ENCODE measurements around the gene RASSF4.

Gene RASSF4

GRCh38 chr10:44967616-44968015 is 8.0 kb downstream of the RASSF4 start:
- Histone ChIP-seq H3K4me3 (replicated peaks; ENCODE audit: low read depth, low read length) (no peak overlapping the region), H3K36me3 (ENCODE audit: control insufficient read depth, insufficient read depth, low read length) (peaks cover 8% of the 10 kb centered on the region), H3K27me3 (replicated peaks; ENCODE audit: control insufficient read depth, insufficient read depth, low read length) (no peaks in the 10 kb centered on the region)
- no peak for DNase-seq (ENCODE audit: extremely low read depth, insufficient read length)
- TF ChIP-seq, protein P1, sequence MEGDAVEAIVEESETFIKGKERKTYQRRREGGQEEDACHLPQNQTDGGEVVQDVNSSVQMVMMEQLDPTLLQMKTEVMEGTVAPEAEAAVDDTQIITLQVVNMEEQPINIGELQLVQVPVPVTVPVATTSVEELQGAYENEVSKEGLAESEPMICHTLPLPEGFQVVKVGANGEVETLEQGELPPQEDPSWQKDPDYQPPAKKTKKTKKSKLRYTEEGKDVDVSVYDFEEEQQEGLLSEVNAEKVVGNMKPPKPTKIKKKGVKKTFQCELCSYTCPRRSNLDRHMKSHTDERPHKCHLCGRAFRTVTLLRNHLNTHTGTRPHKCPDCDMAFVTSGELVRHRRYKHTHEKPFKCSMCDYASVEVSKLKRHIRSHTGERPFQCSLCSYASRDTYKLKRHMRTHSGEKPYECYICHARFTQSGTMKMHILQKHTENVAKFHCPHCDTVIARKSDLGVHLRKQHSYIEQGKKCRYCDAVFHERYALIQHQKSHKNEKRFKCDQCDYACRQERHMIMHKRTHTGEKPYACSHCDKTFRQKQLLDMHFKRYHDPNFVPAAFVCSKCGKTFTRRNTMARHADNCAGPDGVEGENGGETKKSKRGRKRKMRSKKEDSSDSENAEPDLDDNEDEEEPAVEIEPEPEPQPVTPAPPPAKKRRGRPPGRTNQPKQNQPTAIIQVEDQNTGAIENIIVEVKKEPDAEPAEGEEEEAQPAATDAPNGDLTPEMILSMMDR (IDR thresholded peaks at IDR 0.05; ENCODE audit: insufficient read depth, low read length, poor library complexity, severe bottlenecking) = no peak

DNA sequence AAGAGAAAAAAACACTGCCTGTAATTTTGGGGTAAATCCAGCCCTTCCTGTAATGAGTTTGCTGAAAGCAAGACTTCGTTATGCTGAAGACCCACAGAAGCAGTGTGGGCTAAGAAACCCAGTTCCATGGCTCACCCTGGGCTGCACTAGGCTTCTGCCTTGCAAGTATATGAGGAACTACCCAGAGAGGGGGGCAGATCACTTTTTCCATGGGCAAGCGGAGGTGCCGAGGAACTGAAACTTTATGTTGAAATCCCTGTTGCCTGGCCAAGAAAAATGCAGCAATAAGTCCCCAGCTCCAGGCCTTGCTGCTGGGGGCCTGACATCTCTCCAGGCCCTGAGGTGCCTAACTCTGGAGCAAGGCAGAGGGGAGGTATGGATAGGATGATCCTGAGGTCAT is 8.5 kb downstream of the RASSF4 start:
- no peak overlapping the region for H3K4me3 ChIP-seq (replicated peaks; ENCODE audit: low read depth, low read length)
- peaks cover 11% of the 10 kb centered on the region for H3K36me3 ChIP-seq (ENCODE audit: control insufficient read depth, insufficient read depth, low read length)
- TF ChIP-seq, protein P1 (IDR thresholded peaks at IDR 0.05; ENCODE audit: insufficient read depth, low read length, poor library complexity, severe bottlenecking) = no peak
- DNase-seq (ENCODE audit: extremely low read depth, insufficient read length) = no peak
- H3K27me3 ChIP-seq (replicated peaks; ENCODE audit: control insufficient read depth, insufficient read depth, low read length) = no peaks in the 10 kb centered on the region

DNA sequence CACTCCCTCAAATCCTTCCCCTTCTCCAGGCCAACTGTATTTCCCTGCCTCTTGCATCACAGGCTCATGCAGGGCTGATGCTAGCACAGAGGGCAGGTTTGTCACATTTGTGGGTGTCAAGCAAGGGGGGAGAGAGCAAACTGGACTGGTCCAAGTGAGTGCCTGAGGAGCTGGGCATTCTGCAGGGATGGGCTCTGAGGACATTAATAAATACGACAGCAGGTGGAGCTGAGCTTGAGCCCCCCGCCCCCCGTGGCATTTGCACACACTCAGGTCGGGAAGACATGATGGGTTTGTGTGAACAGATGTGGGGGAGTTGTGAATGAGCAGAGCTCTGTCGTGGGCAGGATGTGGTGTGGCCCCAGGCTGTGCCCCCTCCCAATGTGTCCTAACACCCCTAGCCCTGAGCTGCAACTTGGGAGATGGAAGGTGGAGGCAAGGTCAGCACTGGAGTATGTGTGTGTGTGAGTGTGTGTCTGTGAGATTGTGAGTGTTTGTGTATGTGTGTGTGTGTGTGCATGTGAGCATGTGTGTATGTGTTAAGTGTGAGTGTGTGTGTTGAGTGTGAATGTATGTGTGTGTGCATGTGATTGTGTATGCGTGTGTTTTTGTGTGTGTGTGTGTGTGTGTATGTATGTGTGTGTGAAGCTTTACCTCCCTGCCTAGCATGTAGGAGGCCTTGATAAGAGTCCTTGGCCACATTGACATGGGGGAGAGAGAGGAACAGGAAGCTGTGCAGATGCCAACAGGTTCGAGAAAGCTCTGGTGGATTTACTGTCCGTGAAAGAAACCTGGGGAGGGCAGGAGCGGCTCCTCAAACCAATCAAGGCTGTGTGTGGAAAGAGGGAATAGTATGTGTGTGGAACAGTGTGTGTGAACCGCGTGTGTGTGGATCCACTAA is 9.1 kb downstream of the RASSF4 start:
- TF ChIP-seq, protein P1 (IDR thresholded peaks at IDR 0.05; ENCODE audit: insufficient read depth, low read length, poor library complexity, severe bottlenecking) = no peak
- DNase-seq (ENCODE audit: extremely low read depth, insufficient read length) = no peak
- Histone ChIP-seq H3K27me3 (replicated peaks; ENCODE audit: control insufficient read depth, insufficient read depth, low read length) (no peaks in the 10 kb centered on the region), H3K36me3 (ENCODE audit: control insufficient read depth, insufficient read depth, low read length) (peaks cover 12% of the 10 kb centered on the region), H3K4me3 (replicated peaks; ENCODE audit: low read depth, low read length) (no peak overlapping the region)

- Histone ChIP-seq H3K36me3 (ENCODE audit: control insufficient read depth, insufficient read depth, low read length) (peaks cover 12% of the 10 kb centered on the region), H3K4me3 (replicated peaks; ENCODE audit: low read depth, low read length) (no peak overlapping the region), H3K27me3 (replicated peaks; ENCODE audit: control insufficient read depth, insufficient read depth, low read length) (no peaks in the 10 kb centered on the region)
- no peak for DNase-seq (ENCODE audit: extremely low read depth, insufficient read length)
- TF ChIP-seq, protein P1 (IDR thresholded peaks at IDR 0.05; ENCODE audit: insufficient read depth, low read length, poor library complexity, severe bottlenecking) = no peak
Measured at GRCh38 chr10:44969854-44970253, 10.3 kb downstream of the RASSF4 start.

GRCh38 chr10:44970812-44971395 is 11.3 kb downstream of the RASSF4 start:
- H3K36me3 ChIP-seq (ENCODE audit: control insufficient read depth, insufficient read depth, low read length) = peaks cover 12% of the 10 kb centered on the region
- H3K27me3 ChIP-seq (replicated peaks; ENCODE audit: control insufficient read depth, insufficient read depth, low read length) = no peaks in the 10 kb centered on the region
- no peak for DNase-seq (ENCODE audit: extremely low read depth, insufficient read length)
- TF ChIP-seq, protein P1 (IDR thresholded peaks at IDR 0.05; ENCODE audit: insufficient read depth, low read length, poor library complexity, severe bottlenecking) = no peak
- no peak overlapping the region for H3K4me3 ChIP-seq (replicated peaks; ENCODE audit: low read depth, low read length)
